Cortex of kidney (tissue), 1 donor: ENCODE data around the gene FAM47E.
"Not testable (repeated sequence)": the region's sequence is repeated elsewhere in the genome, so short reads cannot be mapped to it uniquely, and the experiment has no call there.

Experiments used
- DNase-seq: peaks from one replicate; lab custom pipeline; 2025; lab: John Stamatoyannopoulos, UW

The FAM47E gene

GRCh38 chr4:76226418-76226817, 25.1 kb upstream of the FAM47E start:
- no peak for DNase-seq

- DNase-seq = no peak
These were observed 18.8 kb upstream of the FAM47E start for GRCh38 chr4:76232681-76233080.

- DNase-seq = no peak
These were observed 18.4 kb upstream of the FAM47E start for GRCh38 chr4:76233083-76233482.

GRCh38 chr4:76233529-76233928, 18.0 kb upstream of the FAM47E start:
- no peak for DNase-seq

GRCh38 chr4:76233967-76234678, 17.4 kb upstream of the FAM47E start:
- DNase-seq = no peak

- DNase-seq = no peak
These were observed 16.9 kb upstream of the FAM47E start for GRCh38 chr4:76234679-76235044.

GRCh38 chr4:76235407-76235806, 16.1 kb upstream of the FAM47E start:
- DNase-seq = no peak

- no peak for DNase-seq
These were observed 15.6 kb upstream of the FAM47E start for GRCh38 chr4:76235915-76236314.

- no peak for DNase-seq
These were observed 13.3 kb upstream of the FAM47E start for GRCh38 chr4:76238236-76238635.

- DNase-seq = no peak
These were observed 12.8 kb upstream of the FAM47E start for GRCh38 chr4:76238701-76239100.

- DNase-seq = no peak
These were observed 11.3 kb upstream of the FAM47E start for GRCh38 chr4:76240236-76240635.

- DNase-seq = not testable (repeated sequence)
These were observed 7.6 kb upstream of the FAM47E start for GRCh38 chr4:76243877-76244276.

GRCh38 chr4:76246025-76246424, 5.5 kb upstream of the FAM47E start:
- DNase-seq = no peak

- no peak for DNase-seq
These were observed 4.7 kb upstream of the FAM47E start for GRCh38 chr4:76246852-76247251.

- DNase-seq = no peak
These were observed 559 bp upstream of the FAM47E start for GRCh38 chr4:76250962-76251361.

- DNase-seq = no peak
These were observed 741 bp downstream of the FAM47E start for GRCh38 chr4:76252271-76252653.

- no peak for DNase-seq
These were observed 2.0 kb downstream of the FAM47E start for GRCh38 chr4:76253511-76253910.

- no peak for DNase-seq
These were observed 4.5 kb downstream of the FAM47E start for GRCh38 chr4:76256032-76256431.

GRCh38 chr4:76256968-76257367, 5.4 kb downstream of the FAM47E start:
- DNase-seq = no peak

- no peak for DNase-seq
These were observed 6.3 kb downstream of the FAM47E start for GRCh38 chr4:76257824-76258223.

- no peak for DNase-seq
These were observed 9.1 kb downstream of the FAM47E start for GRCh38 chr4:76260571-76260970.

- no peak for DNase-seq
These were observed 14.2 kb downstream of the FAM47E start for GRCh38 chr4:76265631-76266218.

GRCh38 chr4:76266627-76267026, 15.1 kb downstream of the FAM47E start:
- DNase-seq = no peak

GRCh38 chr4:76267811-76268210, 16.3 kb downstream of the FAM47E start:
- DNase-seq = no peak
